D721Med (cell line): Measurements from ENCODE around the gene DNAJB11.

Experiments used
- DNase-seq: peaks from one replicate; pipeline ENCODE4 v3.0.0; 2011; ENCODE audit warnings: low spot score; ENCODE audit not compliant: insufficient read length
- FAIRE-seq: peaks from 2 replicates; lab custom pipeline; 2011; peaks lifted over from hg19 to GRCh38; lab: Jason Lieb, UNC
- CTCF ChIP-seq: IDR thresholded peaks from 2 replicates; pipeline ENCODE4 v1.5.1; 2012; ENCODE audit warnings: mild to moderate bottlenecking, control low read depth; ENCODE audit not compliant: insufficient read depth; ENCODE audit errors: missing control alignments

Gene DNAJB11

GRCh38 chr3:186598108-186598784 is 27.7 kb downstream of the DNAJB11 start:
- TF ChIP-seq CTCF: no peak
- FAIRE-seq (no peak), DNase-seq (no peak)

DNA sequence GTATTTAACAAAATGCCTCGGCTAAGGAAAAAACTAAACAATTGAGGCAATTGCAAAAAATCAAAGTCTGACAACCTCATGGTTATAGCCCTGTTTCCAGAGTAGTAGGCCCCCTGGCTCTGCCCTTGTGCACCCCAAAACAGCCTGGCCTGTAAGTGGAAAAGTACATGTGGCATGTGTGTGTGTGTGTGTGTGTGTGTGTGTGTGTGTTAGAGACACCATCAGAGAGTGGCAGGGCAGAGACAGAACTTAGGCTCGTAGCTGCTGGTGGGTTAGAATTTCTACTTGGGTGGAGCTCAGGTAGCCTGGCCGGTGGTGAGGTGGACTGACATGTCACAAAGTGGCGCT is 28.2 kb downstream of the DNAJB11 start:
- FAIRE-seq (no peak), DNase-seq (no peak)
- TF ChIP-seq CTCF: no peak

DNA sequence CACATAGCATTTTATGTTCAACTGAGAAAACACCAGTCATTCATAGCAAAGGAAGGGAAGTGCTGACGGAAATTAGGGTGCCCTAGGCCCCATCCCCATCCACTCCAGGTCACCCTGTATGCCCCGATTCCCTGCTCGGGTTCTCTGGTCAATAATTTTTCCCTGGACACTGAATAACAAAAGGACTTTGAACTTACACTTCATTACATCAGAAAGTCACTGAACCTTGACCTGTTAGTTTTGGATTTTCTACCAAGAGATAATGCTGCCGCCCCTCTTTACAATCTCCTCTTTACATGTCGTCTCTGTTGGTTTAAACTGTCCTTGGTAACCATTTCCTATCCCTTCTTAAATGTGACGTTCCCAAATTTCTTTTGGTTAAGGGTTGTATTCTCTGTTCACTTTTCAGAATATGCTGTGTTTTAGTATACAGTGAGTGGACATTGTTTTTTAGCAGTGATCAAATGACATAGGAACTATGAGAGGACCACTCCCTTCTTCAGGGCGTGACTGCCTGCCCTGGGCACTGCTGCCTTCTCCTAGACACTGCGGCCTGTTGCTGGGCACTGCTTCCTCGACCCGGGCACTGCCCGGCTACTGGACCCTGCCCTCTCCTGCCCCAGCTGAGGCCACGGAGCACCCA is 28.7 kb downstream of the DNAJB11 start:
- no peak for TF ChIP-seq CTCF
- no peak for DNase-seq
- FAIRE-seq: no peak

- no peak for TF ChIP-seq CTCF
- DNase-seq (no peak), FAIRE-seq (no peak)
These were observed 29.3 kb downstream of the DNAJB11 start for GRCh38 chr3:186599785-186600166.

GRCh38 chr3:186600896-186601295 is 30.4 kb downstream of the DNAJB11 start:
- DNase-seq: no peak
- no peak for TF ChIP-seq CTCF
- no peak for FAIRE-seq

- no peak for DNase-seq
- TF ChIP-seq CTCF: no peak
- no peak for FAIRE-seq
These were observed 32.6 kb downstream of the DNAJB11 start for GRCh38 chr3:186603159-186603558.

GRCh38 chr3:186605078-186605477 is 34.6 kb downstream of the DNAJB11 start:
- DNase-seq: no peak
- no peak for FAIRE-seq
- no peak for TF ChIP-seq CTCF
